ENCODE measurements around the gene ANO2.

- no peak for TF ChIP-seq CTCF (conservative IDR thresholded peaks at IDR 0.05; ENCODE audit: low read depth, low read length)
- no peak for TF ChIP-seq EZH2phosphoT487 (IDR thresholded peaks at IDR 0.05; ENCODE audit: borderline replicate concordance, low read length)
Measured at GRCh38 chr12:5901416-5901815, 43.6 kb downstream of the ANO2 start.
